Measurements from ENCODE around the gene TMEM223. TPM values are rescaled to one million over a fixed set of nuclear protein-coding genes. Genes with fewer than 3 reads are reported as not detected.

The TMEM223 gene
- total and polyA plus RNA-seq, 9 of the 15 experiments (the other 6 are each of a cell fraction or from before 2014, with no cell fraction given), result 5.9 to 34.5 (median 19.6) TPM

GRCh38 chr11:62791501-62792201, at the start of gene TMEM223 (continued):
- no peak for TF ChIP-seq ZKSCAN8 (CRISPR knock-in tag; IDR thresholded peaks at IDR 0.05)
- peak; percentile 79 for TF ChIP-seq E2F8 (IDR thresholded peaks at IDR 0.05; ENCODE audit: low read depth, partially characterized antibody)
- TF ChIP-seq ZNF778 (CRISPR knock-in tag; IDR thresholded peaks at IDR 0.05), result no peak
- peak; percentile 48; the same call in 1 of the 2 replicates for TF ChIP-seq TOE1 (IDR thresholded peaks at IDR 0.05; ENCODE audit: borderline replicate concordance)
- no peak for TF ChIP-seq TOE1 (CRISPR knock-in tag; IDR thresholded peaks at IDR 0.05; ENCODE audit: borderline replicate concordance, low read depth)
- no peak for TF ChIP-seq CBX5 (IDR thresholded peaks at IDR 0.05; ENCODE audit: borderline replicate concordance, low read depth)
- TF ChIP-seq CGGBP1 (CRISPR knock-in tag; IDR thresholded peaks at IDR 0.05), result no peak
- TF ChIP-seq ESRRB (CRISPR knock-in tag; IDR thresholded peaks at IDR 0.05; ENCODE audit: borderline replicate concordance), result no peak
- TF ChIP-seq XRCC3 (IDR thresholded peaks at IDR 0.05), result no peak
- TF ChIP-seq ZNF507 (tag; conservative IDR thresholded peaks at IDR 0.05), result no peak
- TF ChIP-seq HSF4 (CRISPR knock-in tag; IDR thresholded peaks at IDR 0.05; ENCODE audit: borderline replicate concordance), result 0 out of 2 replicates have a peak, but pooled peaks have one; percentile 44
- no peak for TF ChIP-seq ZNF696 (CRISPR knock-in tag; conservative IDR thresholded peaks at IDR 0.05)
- TF ChIP-seq TAF1 (IDR thresholded peaks at IDR 0.05; ENCODE audit: control insufficient read depth, extremely low read depth, insufficient read depth, low read length, severe bottlenecking), result peak; percentile 84
- no peak for TF ChIP-seq SOX6 (IDR thresholded peaks at IDR 0.05)
- TF ChIP-seq FIP1L1 (IDR thresholded peaks at IDR 0.05; ENCODE audit: low read depth, low read length, poor library complexity, severe bottlenecking), result no peak
- TF ChIP-seq DEAF1 (CRISPR knock-in tag; IDR thresholded peaks at IDR 0.05), result no peak
- TF ChIP-seq ZBTB9 (CRISPR knock-in tag; IDR thresholded peaks at IDR 0.05), result no peak; the same call in 1 of the 2 replicates
- TF ChIP-seq ZNF57 (CRISPR knock-in tag; IDR thresholded peaks at IDR 0.05), result no peak
- TF ChIP-seq CBFB (CRISPR knock-in tag; IDR thresholded peaks at IDR 0.05), result 0 out of 2 replicates have a peak, but pooled peaks have one; percentile 76
- no peak for TF ChIP-seq MLX (CRISPR knock-in tag; conservative IDR thresholded peaks at IDR 0.05)
- TF ChIP-seq U2AF2 (optimal IDR thresholded peaks at IDR 0.05; ENCODE audit: low read depth, low read length), result no peak
- no peak for TF ChIP-seq GTF2F1 (IDR thresholded peaks at IDR 0.05; ENCODE audit: low read depth, low read length)

Measured in K562 (cell line).